Stomach (tissue), 9 donors: ENCODE data around the gene C12orf60. TPM values are rescaled to one million over a fixed set of nuclear protein-coding genes. Genes with fewer than 3 reads are reported as not detected.

ENCODE experiments used
- DNase-seq, 2 donors: peaks; one replicate each; pipeline versions ENCODE4 v3.0.0 to v3.0.0-alpha.2; 2013 to 2019
- H3K27ac ChIP-seq, 5 donors: fragments of 200-600 bp in 4 of 5; sonication (generic) in 4 of 5; one replicate each; pipeline ENCODE4 v1.5.1; 2013 to 2019; ENCODE audit warnings: mild to moderate bottlenecking in 1 of 5, moderate library complexity in 1 of 5
- H3K27me3 ChIP-seq, 3 donors: fragments of 200-600 bp; sonication (generic); one replicate each; pipeline ENCODE4 v1.5.1; 2017 to 2019; ENCODE audit warnings: mixed run types in 1 of 3
- H3K36me3 ChIP-seq, 4 donors: fragments of 200-600 bp; sonication (generic); 1 replicate in 3 of 4; 2 replicates in 1 of 4; pipeline ENCODE4 v1.5.1; 2016 to 2019
- H3K4me1 ChIP-seq, 4 donors: fragments of 200-600 bp; sonication (generic); one replicate each; pipeline ENCODE4 v1.5.1; 2016 to 2019
- H3K4me3 ChIP-seq, 4 donors: fragments of 200-600 bp; sonication (generic) in 3 of 4; one replicate each; pipeline ENCODE4 v1.5.1; 2016 to 2019; ENCODE audit warnings: mild to moderate bottlenecking in 1 of 4
- H3K9me3 ChIP-seq, 4 donors: fragments of 200-600 bp; sonication (generic); one replicate each; pipeline ENCODE4 v1.5.1; 2016 to 2019
- EP300 ChIP-seq: sonication (generic); formaldehyde crosslinking; IDR thresholded peaks from one replicate; pipeline ENCODE4 v1.6.1; 2017; ENCODE audit warnings: antibody characterized with exemption
- POLR2A ChIP-seq, 4 donors: fragments of 450-650 bp; IDR thresholded peaks; one replicate each; pipeline ENCODE4 v1.6.1; 2016; ENCODE audit warnings: antibody characterized with exemption in 4 of 4, control low read depth in 2 of 4, mild to moderate bottlenecking in 1 of 4, moderate library complexity in 1 of 4
- POLR2AphosphoS5 ChIP-seq, 3 donors: sonication (generic); formaldehyde crosslinking; IDR thresholded peaks; one replicate each; pipeline ENCODE4 v1.6.1; 2016; ENCODE audit warnings: antibody characterized with exemption in 3 of 3
- WGBS, 5 donors: extraction: QIAGEN DNeasy Blood & Tissue Kit in 3 of 5; methylation state at CpG; one replicate each; pipeline versions ENCODE4 v1.1.5 to v1.1.7; 2013 to 2018; 5-methylcytosine and 5-hydroxymethylcytosine counted together
- intact Hi-C: fragments of 100-400 bp; cut with DNase I; formaldehyde crosslinking; loops from one replicate; pipeline ENCODE4 v1.15.1; 2023; ENCODE audit warnings: low total_unique reads
- polyA plus RNA-seq, 3 donors: library from polyadenylated mRNA; stranded (reverse); fragments of 200-250 nt; gene quantifications; one replicate each; pipeline ENCODE4 v1.2.3, GENCODE V29; 2013
- total RNA-seq, 5 donors: library from RNA; depleted of rRNA; stranded (reverse); fragments of >200 nt; gene quantifications; one replicate each; pipeline versions ENCODE4 v1.1.0 to v1.2.3, GENCODE V29; 2014 to 2016
- TF ChIP-seq, protein P1 (sequence below), 7 experiments: fragments of 450-650 bp in 4 of 7; fragments of 200-600 bp in 3 of 7; sonication (generic) in 3 of 7; IDR thresholded peaks; one replicate each; pipeline ENCODE4 v1.5.1; 2016 to 2019; ENCODE audit warnings: antibody characterized with exemption in 7 of 7, control low read depth in 2 of 7, mild to moderate bottlenecking in 1 of 7
- donor health status: healthy with polysubstance abuse.
- donor health status: Bipolar disorder and iron deficiency.
- donor health status: healthy.

C12orf60 gene
- total and polyA plus RNA-seq, 8 donors: 1.0 to 3.1 (median 1.4) TPM; not detected in 2

DNA sequence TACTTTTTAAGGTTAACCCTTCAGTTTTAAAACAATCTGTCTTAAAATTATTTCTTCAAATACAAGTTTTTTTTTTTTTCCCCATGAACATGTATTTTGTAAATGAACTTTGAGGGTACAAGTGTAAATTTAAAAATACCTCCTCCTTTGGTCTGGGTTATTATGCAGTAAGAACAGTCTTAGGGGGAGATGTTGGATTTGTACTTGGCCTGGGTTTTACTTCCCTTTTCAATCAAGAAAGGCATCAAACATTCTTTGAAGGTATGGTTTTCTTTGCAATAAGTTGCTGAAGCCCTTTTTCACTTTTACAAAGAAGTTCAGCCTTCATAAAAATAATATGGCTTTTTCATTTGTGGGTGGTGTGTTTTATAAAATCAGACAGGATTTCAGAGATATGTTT, 20.7 kb upstream of the C12orf60 start:
- Histone ChIP-seq H3K27ac (no peak overlapping the region), H3K9me3 (no peaks in the 10 kb centered on the region), H3K4me1 (peaks cover 0 to 14% (median 2%) of the 10 kb centered on the region in 4 donors), H3K4me3 (no peak overlapping the region), H3K27me3 (no peaks in the 10 kb centered on the region), H3K36me3 (peaks cover 10 to 40% (median 33%) of the 10 kb centered on the region in 4 donors)
- intact Hi-C loops: no loop called here
- DNase-seq: no peak
- no peak for TF ChIP-seq POLR2AphosphoS5 (IDR thresholded peaks at IDR 0.05)
- no peak for TF ChIP-seq EP300
- TF ChIP-seq, protein P1, sequence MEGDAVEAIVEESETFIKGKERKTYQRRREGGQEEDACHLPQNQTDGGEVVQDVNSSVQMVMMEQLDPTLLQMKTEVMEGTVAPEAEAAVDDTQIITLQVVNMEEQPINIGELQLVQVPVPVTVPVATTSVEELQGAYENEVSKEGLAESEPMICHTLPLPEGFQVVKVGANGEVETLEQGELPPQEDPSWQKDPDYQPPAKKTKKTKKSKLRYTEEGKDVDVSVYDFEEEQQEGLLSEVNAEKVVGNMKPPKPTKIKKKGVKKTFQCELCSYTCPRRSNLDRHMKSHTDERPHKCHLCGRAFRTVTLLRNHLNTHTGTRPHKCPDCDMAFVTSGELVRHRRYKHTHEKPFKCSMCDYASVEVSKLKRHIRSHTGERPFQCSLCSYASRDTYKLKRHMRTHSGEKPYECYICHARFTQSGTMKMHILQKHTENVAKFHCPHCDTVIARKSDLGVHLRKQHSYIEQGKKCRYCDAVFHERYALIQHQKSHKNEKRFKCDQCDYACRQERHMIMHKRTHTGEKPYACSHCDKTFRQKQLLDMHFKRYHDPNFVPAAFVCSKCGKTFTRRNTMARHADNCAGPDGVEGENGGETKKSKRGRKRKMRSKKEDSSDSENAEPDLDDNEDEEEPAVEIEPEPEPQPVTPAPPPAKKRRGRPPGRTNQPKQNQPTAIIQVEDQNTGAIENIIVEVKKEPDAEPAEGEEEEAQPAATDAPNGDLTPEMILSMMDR (IDR thresholded peaks at IDR 0.05): no peak
- TF ChIP-seq POLR2A (IDR thresholded peaks at IDR 0.05): no peak

- Histone ChIP-seq H3K4me1 (peaks cover 0 to 11% (median 0%) of the 10 kb centered on the region in 4 donors), H3K27ac (no peak overlapping the region), H3K9me3 (no peaks in the 10 kb centered on the region), H3K4me3 (no peak overlapping the region), H3K36me3 (peaks cover 27 to 57% (median 50%) of the 10 kb centered on the region in 4 donors), H3K27me3 (no peaks in the 10 kb centered on the region)
- no peak for TF ChIP-seq EP300
- intact Hi-C loops: no loop called here
- WGBS, 5 donors: 92 to 98% (median 96%) methylated on average over 2 of the region's 2 CpGs
- no peak for DNase-seq
These were observed 19.0 kb upstream of the C12orf60 start for GRCh38 chr12:14784471-14784870.

- 78 to 89% (median 85%) methylated on average over 3 of the region's 3 CpGs for WGBS, 5 donors
- intact Hi-C loops: no loop called here
- peaks cover 0 to 5% (median 0%) of the 10 kb centered on the region in 4 donors for H3K4me1 ChIP-seq
- H3K27ac ChIP-seq: no peak overlapping the region
- no peaks in the 10 kb centered on the region for H3K9me3 ChIP-seq
- DNase-seq: no peak
- peaks cover 37 to 68% (median 61%) of the 10 kb centered on the region in 4 donors for H3K36me3 ChIP-seq
- no peak overlapping the region for H3K4me3 ChIP-seq
- no peaks in the 10 kb centered on the region for H3K27me3 ChIP-seq
- TF ChIP-seq POLR2AphosphoS5 (IDR thresholded peaks at IDR 0.05): no peak
- TF ChIP-seq, protein P1 (IDR thresholded peaks at IDR 0.05): no peak
- TF ChIP-seq EP300: no peak
- TF ChIP-seq POLR2A (IDR thresholded peaks at IDR 0.05): no peak
These were observed 17.9 kb upstream of the C12orf60 start for GRCh38 chr12:14785568-14785967.

GRCh38 chr12:14795028-14795448, 8.4 kb upstream of the C12orf60 start:
- H3K36me3 ChIP-seq: peaks cover 68 to 98% (median 97%) of the 10 kb centered on the region in 4 donors
- H3K4me3 ChIP-seq: no peak overlapping the region
- no peak overlapping the region for H3K27ac ChIP-seq
- DNase-seq: no peak
- intact Hi-C loops: no loop called here
- H3K9me3 ChIP-seq: no peaks in the 10 kb centered on the region
- H3K27me3 ChIP-seq: no peaks in the 10 kb centered on the region
- TF ChIP-seq, protein P1 (IDR thresholded peaks at IDR 0.05): no peak
- TF ChIP-seq POLR2A (IDR thresholded peaks at IDR 0.05) (no peak), EP300 (no peak), POLR2AphosphoS5 (IDR thresholded peaks at IDR 0.05) (no peak)
- peaks cover 0 to 2% (median 0%) of the 10 kb centered on the region in 4 donors for H3K4me1 ChIP-seq
- 71 to 80% (median 77%) methylated on average over 4 of the region's 4 CpGs for WGBS, 5 donors

DNA sequence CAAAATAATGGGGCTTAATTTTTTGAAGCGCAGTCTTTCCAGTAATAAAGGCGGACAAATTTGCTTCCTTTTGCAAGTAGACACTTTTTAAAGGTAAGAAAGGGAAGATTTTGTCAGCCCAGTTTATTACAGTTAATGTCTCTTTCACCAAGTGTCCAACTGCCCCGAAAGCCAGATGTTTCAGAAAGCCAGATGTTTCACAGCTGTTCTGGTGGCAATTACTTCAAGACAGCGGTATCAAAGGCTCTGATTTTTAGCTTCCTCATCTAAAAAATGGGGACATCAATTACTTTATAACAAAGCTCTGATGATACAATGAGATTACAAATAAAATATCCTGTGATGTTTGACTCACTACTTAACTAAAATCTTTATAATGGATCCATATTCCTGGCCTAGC, 1.2 kb upstream of the C12orf60 start:
- Histone ChIP-seq H3K4me3 (peak overlapping the region; percentile 76 to 82 (median 80)), H3K36me3 (peaks cover 9 to 27% (median 26%) of the 10 kb centered on the region in 4 donors), H3K27me3 (no peaks in the 10 kb centered on the region), H3K27ac (peak overlapping the region in 3 of 5 donors; percentile 88 to 96 (median 93)), H3K4me1 (peaks cover 11 to 39% (median 23%) of the 10 kb centered on the region in 4 donors), H3K9me3 (no peaks in the 10 kb centered on the region)
- no peak for DNase-seq
- TF ChIP-seq EP300 (no peak), POLR2AphosphoS5 (IDR thresholded peaks at IDR 0.05) (no peak), POLR2A (IDR thresholded peaks at IDR 0.05) (no peak)
- TF ChIP-seq, protein P1 (IDR thresholded peaks at IDR 0.05): no peak
- 63 to 73% (median 69%) methylated on average over 4 of the region's 4 CpGs for WGBS, 5 donors
- intact Hi-C loops: loop anchor here (2.0 kb wide), 1 partner anchor 31 kb away; a partner anchor contains a TSS
